ENCODE data around the gene METTL23.

METTL23 gene

DNA sequence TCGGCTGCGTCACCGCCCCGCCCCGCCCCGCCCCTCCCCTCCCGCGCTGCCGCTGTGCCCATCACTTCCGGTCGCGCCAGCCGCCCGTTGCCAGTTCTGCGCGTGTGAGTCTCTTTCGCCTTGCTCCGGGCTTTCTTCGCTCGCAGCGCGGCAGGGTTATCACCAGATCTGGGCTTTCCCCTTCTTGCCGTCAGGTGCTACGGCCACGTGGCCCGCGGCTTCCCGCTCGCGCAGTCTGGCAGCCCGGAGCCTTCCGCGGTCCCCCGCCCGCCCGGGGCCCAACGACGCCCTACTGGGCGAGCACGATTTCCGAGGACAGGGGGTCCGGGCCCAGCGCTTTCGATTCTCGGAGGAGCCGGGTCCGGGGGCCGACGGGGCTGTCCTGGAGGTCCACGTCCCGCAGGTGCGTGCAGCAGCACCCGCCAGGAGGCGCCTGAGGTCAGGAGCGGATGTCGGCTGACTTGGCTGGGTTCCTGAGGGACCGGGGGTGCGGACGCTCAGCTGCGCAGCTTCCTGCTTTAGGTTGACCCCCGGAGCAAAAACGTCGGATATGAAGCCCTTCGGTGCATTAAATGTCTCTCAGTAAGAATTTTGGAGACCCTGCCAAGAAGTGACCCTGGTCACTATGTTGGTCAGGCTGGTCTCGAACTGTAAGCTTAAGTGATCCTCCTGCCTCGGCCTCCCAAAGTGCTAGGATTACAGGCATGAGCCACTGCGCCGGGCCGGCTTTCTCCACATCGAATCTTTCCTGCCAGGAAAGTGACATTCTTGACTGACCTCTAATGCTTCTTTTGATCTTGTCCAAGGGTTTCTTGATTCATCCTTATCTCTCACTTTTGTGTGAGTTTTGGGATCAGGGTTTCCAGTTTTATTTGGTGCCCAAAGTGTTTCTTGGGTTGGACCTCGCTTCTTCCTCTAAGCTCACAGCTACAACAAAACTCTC is at the start of gene METTL23:
TSS of gene METTL23 (plus strand) at position 64 of the 943 bp plus-strand sequence. CDS start 2,872 bp downstream, outside the sequence.
- peak in 30 of 56 donors; percentile 48 to 85 (median 72) for DNase-seq

- DNase-seq = no peak
Measured at GRCh38 chr17:76677406-76677805, 49.2 kb upstream of the METTL23 start.

GRCh38 chr17:76678330-76678729 is 48.3 kb upstream of the METTL23 start:
- no peak for DNase-seq

DNA sequence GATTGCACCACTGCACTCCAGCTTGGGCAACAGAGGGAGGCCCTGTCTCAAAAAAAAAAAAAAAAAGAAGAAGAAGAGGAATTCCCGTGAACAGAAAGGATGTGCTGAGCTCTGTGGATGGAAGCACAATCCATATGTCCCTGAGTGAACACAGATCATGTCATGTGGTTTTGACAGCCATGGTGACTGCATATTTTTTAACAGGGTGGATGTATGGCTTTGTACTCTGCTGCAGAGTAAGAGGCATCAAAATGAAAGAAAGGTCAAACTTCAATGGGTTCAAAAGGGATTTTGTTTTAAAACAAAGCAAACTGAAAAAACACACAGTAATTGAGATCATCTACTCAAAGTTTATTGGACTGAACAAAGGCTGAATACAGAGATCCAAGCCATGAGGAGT is 47.4 kb upstream of the METTL23 start:
- no peak for DNase-seq

DNA sequence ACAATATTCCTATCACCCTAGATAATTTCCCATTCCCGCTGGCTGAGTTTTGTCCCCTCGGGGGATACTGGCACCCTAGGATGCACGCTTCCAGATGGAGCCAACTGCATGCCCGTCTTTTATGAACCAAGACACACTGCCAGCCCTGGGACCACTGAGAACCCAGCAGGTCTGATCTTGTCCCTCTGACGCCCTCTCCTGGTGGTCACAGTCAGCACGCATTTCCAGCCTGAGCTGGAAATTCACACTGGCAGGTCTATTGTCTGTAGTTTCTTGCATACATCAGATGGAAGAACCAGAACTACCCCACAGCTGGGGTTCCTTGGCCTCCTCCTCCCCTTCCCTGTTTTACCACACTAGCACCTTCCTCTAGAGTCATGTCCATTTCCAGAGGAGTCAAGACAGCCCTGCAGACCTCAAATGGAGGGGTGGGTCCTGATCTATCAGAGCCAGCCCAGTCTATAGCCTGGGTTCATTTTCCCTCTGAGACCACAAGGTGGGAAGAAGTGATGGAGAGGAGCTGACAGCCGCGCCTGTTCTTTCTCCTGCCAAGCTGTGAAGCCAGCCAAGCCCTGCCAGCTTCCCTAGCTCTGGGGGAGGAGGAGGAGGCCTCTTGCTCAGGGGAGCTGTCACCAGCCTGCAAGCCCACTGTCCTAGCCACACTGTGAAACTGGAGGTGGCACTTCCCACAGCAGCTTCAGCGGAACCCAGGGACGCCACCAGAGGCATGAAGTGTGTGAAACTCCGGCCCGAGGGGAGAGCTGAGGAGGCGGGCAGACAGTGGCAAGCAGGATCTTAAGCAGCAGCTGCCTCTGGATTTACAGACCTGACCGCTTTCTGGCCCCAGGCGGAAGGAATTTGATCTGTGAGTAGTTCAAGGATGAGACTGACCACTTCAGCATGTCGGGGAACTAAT is 45.2 kb upstream of the METTL23 start:
- peak in 41 of 56 donors; percentile 12 to 78 (median 48) for DNase-seq

- DNase-seq = no peak
Measured at GRCh38 chr17:76682296-76682695, 44.3 kb upstream of the METTL23 start.

GRCh38 chr17:76683011-76683755 is 43.5 kb upstream of the METTL23 start:
- no peak for DNase-seq

GRCh38 chr17:76683921-76684745 is 42.5 kb upstream of the METTL23 start:
- DNase-seq = no peak

DNA sequence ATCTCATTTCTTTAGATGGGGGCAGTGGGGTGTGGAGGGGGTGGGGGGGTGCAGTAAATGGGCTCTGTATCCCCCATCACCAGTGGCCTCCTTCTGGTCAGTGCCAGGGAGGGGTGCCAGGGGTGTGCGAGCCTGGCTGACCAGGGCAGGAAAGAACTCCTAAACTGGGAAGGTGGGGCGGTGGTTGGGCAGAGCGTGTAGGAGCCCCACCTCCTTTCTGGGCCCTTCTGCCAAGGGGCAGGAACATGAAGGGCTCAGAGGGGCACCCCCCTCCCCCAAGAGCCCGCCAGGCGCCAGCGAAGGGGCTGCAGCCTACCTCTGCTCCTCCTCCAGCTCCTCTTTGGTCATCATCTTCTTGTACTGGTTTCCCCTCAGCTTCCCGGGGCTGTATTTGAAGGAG is 41.9 kb upstream of the METTL23 start:
- DNase-seq = no peak

DNA sequence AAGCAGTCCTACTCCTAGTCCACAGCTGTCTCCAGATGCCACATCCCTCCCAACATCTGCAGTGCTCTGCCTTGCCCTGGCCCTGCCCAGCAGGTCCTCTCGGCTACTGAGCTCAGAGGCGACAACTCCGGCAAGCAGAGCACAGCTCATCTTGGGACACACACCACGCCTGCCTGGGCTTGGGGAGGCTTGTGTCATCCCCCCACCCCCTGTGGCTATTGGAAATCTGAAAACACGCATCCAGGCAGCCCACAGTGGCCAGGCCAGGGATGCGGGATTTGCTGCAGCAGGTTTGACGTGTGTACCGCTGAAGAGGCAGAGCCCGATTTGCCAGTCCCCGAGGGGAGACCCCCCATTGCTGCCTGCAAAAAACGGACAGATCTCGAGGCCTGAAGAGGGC is 41.3 kb upstream of the METTL23 start:
- DNase-seq = no peak

DNA sequence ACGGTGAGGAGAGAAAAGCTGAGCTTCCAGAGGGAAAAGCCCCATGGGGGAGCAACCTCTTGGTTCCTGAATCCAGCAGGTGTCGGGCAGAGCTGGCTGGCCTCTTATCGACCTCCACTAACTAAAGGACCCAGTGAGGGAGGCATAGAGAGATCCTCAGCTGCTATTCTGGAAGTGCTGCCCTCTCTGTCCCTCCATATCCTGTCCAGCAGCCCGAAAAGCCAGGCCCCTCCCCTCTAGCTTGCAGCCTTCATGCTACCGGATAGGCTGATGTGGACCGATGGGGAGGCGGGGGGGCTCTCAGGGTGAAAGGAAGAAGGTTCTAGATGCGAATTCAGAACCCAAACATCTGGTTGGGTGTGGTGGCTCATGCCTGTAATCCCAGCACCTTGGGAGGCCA is 40.8 kb upstream of the METTL23 start:
- no peak for DNase-seq

- no peak for DNase-seq
Measured at GRCh38 chr17:76686538-76687297, 39.9 kb upstream of the METTL23 start.

DNA sequence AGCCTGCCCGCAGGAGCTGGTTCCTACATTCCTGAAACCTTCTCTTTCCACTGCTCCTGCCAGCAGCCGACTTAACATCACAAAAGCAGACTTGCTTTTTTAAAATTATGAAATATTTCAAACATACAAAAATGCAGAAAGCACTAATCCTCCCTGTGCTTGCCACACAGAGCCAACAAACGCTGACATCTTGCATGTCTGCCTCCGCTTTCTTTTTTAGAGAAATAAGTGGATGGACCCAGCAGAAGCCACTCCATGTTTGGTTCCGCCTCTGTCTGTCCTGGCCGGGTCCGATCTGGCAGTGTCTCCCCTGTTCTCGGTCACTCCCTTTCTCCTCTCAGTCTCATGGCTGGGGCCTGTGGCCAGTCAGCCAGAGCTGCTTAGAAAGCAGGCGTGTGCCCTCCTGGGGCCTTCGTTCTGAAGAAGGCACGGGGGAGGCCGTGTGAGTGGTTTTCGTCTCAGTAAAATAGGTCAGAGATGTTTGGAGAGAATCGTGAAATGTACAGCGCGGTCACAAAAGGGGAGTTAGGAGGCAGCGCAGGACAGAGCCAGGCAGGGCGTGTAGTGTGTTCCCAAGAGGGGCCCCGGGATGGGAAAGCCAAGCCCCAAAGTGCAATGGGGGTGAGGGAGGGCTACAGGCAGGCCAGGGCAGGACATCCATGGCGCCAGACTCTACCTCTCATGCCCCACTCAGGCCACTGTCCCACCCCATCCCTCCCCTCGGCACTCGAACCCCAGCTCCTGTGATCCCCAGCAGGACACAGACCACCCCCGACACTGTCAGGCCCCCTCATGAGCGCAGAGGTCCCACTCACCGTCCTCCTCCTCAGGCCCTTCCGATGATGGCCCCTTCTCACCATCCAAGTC is 39.1 kb upstream of the METTL23 start:
- peak in 13 of 56 donors; percentile 11 to 68 (median 31) for DNase-seq

- no peak for DNase-seq
Measured at GRCh38 chr17:76688165-76688622, 38.4 kb upstream of the METTL23 start.

DNA sequence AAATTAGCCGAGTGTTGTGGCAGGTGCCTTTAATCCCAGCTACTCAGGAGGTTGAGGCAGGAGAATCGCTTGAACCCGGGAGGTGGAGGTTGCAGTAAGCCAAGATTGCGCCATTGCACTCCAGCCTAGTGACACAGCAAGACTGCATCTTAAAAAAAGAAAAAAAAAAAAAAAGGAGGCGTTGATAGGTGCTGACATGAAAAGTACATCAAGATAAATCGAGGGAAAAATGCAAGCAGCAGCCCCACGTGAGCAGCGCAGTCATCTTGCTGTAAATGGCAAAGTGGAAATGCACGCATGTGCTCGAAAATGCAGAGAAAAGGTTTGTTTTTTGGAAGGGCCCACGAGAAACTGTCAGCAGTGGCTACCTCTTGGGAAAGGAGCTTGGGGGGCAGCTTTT is 36.8 kb upstream of the METTL23 start:
- no peak for DNase-seq

GRCh38 chr17:76690596-76691280 is 35.9 kb upstream of the METTL23 start:
- no peak for DNase-seq

- DNase-seq = no peak
Measured at GRCh38 chr17:76691379-76692191, 35.1 kb upstream of the METTL23 start.

All from amygdala (tissue), 56 donors.